Activated naive CD8-positive, alpha-beta T cell (primary cell): ENCODE measurements around the gene TOP1.
A peak's percentile ranks its signal among the peaks of the same experiment; 100 is the strongest.

Experiments used
- H3K27ac Mint-ChIP-seq: one replicate; pipeline ENCODE4 v1.8.0; 2021; ENCODE audit warnings: mixed read lengths
- H3K27me3 Mint-ChIP-seq: one replicate; pipeline ENCODE4 v1.8.0; 2021; ENCODE audit warnings: mixed read lengths
- H3K36me3 Mint-ChIP-seq: one replicate; pipeline ENCODE4 v1.8.0; 2021; ENCODE audit warnings: mixed read lengths
- H3K4me1 Mint-ChIP-seq: one replicate; pipeline ENCODE4 v1.8.0; 2021; ENCODE audit warnings: low read depth, mixed read lengths
- H3K4me3 Mint-ChIP-seq: one replicate; pipeline ENCODE4 v1.8.0; 2021; ENCODE audit warnings: mild to moderate bottlenecking, mixed read lengths
- H3K9me3 Mint-ChIP-seq: one replicate; pipeline ENCODE4 v1.8.0; 2021; ENCODE audit warnings: low read depth, mixed read lengths

The TOP1 gene

DNA sequence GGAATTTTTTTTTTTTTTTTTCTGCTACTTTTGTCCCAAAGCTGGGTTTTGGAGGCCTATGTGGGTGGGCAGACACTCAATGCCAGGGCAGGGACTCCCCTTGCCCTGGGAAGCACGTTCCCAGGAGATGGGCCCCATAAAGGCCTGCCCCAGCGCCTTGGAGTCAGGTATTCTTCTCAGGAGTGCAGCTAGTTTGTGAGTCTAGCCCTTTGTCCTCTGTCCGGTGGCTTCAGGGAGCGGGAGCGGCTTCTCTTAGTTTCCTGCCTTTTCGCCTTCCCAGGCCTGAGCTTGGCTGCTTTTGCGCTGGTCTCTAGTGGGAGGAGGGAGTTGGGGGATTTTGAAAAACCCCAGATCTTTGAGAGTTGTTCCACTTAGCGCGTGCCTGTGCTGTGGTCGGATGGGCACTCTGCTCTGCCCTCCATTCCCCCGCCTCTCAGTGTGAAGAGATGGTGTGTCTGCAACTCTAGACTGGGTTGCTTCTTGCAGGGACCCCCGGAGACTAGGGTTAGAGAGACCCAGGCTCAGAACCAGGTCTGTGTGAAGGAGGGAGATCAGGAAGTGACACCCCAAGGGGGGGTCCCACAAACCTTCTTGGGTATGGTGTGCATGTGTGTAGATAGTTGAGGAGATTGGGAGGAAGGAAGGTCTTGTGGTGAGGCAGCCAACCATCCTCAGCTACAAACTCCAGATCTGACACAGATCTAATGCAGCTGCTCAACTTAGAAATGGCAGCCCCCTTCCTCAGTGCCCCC, 110.0 kb downstream of the TOP1 start:
- H3K27me3 Mint-ChIP-seq: no peaks in the 10 kb centered on the region
- H3K4me1 Mint-ChIP-seq: peaks cover 69% of the 10 kb centered on the region
- peaks cover 4% of the 10 kb centered on the region for H3K36me3 Mint-ChIP-seq
- no peaks in the 10 kb centered on the region for H3K9me3 Mint-ChIP-seq
- peak overlapping the region; percentile 93 for H3K4me3 Mint-ChIP-seq
- peak overlapping the region; percentile 96 for H3K27ac Mint-ChIP-seq

DNA sequence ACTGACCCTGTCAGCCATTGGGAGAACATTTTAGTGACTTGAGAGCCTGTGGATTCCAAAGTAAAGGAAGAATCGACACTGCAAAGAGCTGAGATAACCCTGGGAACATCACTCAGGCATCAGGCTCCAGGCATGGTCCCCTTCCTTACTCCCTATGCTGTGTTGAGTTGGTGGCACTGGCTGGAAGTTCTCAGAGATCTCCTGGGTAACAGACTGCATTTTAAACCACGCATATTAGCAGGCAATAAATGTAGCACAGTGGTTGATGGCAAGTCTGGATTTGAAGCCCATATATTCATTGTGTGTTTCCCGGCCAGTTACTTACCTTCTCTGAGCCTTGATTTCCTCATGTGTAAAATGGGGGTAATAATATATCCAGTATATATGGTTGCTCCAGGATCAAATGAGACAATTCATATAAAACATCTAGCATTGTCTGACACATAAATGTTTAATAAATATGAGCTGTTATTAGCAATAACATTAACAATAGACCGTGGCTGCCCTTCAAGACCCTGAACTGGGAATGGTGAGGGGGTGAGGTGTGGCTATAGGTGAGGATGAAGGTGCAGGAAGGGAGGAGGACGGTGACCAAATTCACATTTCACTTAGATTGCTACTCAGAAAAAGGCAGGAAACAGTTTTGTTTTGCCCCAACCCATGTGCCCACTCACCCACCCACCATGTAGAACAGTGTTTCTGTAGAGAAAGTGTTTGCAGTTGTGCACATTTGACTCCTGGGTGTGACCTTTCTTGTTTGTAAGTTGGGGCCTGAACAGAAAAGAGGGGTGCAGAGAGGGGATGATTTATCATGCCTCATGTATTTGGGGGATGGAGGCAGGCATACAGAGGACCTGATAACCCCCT, 110.8 kb downstream of the TOP1 start:
- peaks cover 75% of the 10 kb centered on the region for H3K4me1 Mint-ChIP-seq
- H3K27me3 Mint-ChIP-seq: no peaks in the 10 kb centered on the region
- H3K36me3 Mint-ChIP-seq: peaks cover 7% of the 10 kb centered on the region
- H3K4me3 Mint-ChIP-seq: peak overlapping the region; percentile 93
- no peaks in the 10 kb centered on the region for H3K9me3 Mint-ChIP-seq
- peak overlapping the region; percentile 96 for H3K27ac Mint-ChIP-seq

DNA sequence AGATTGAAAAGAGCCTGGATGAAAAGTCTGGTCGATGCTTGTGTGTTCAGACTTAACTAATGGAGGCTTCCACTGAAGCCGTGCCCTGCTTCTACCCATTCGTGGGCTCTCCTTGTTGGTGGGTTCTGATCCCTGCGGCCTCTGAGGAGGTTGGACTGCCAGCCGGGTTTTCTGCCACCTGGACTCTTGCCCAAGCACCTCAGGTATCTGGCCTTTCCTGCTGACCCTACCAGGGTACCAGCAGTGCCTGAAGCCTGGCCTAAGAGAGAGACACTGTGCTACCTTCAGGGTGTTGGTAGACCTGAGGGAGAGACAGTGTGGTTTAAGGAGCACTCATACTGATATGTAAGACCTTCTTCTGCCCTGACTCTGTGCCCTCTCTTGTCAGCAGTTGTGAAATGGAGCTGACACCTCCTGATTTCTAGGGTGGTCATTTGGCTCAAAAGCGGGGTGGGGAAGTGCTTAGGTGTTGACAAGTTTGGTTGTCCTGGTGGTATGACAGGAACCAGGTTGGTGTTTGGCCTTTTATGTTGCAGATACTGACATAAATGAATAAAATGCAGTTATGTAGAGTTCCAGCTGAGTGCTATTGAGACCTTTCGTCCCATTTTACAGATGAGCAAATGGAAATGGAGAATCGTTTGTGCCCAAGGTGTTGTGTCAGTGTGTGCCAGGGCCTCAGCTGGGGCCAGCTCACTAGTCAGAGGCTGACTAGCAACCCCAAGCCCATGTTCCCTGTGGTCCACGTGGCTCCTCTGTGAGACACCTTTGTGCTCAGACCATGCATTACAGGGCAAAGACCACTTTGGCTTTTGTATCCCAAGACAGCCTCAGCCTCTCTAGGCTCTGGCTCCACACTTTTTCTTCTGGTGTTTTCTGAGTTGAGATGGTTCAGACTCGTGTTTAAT, 111.9 kb downstream of the TOP1 start:
- peak overlapping the region; percentile 93 for H3K4me3 Mint-ChIP-seq
- peaks cover 7% of the 10 kb centered on the region for H3K36me3 Mint-ChIP-seq
- H3K9me3 Mint-ChIP-seq: no peaks in the 10 kb centered on the region
- peaks cover 79% of the 10 kb centered on the region for H3K4me1 Mint-ChIP-seq
- no peaks in the 10 kb centered on the region for H3K27me3 Mint-ChIP-seq
- peak overlapping the region; percentile 96 for H3K27ac Mint-ChIP-seq

DNA sequence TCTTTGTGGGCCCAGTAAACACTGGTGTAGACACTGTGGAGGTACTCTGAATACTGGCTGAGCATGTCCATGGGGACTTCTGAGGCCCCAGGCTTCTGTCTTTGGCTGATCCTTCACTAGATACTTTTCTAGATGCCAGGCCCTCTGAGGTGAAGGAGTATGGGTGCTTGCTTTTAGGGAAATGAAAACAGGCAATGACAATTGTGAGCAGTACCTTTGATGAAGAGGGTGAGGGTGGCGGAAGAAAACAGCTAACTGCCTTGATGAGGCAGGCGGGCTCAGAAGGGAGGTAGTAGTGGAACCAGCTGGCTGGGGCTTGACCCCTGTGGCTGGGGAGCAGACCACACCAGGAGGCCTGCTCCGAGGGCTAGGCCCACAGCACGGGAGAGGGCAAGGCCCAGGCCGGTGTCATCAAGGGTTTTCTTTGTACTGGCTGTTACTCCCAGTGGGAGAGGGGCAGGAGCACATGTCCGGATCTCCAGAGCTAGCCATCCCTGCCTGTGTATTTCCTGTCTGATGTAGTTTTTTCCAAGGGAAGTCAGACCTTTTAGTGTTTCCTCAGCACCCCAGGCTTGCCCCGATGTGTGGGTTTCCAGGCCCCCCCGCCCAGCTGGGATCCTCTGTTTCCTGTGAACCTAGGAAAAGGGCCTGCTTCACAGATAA, 112.7 kb downstream of the TOP1 start:
- Mint-ChIP-seq H3K4me1 (peaks cover 79% of the 10 kb centered on the region), H3K27ac (peak overlapping the region; percentile 96), H3K9me3 (no peaks in the 10 kb centered on the region), H3K27me3 (no peaks in the 10 kb centered on the region), H3K4me3 (peak overlapping the region; percentile 93), H3K36me3 (peaks cover 8% of the 10 kb centered on the region)

- H3K27ac Mint-ChIP-seq: peak overlapping the region; percentile 96
- no peaks in the 10 kb centered on the region for H3K27me3 Mint-ChIP-seq
- no peaks in the 10 kb centered on the region for H3K9me3 Mint-ChIP-seq
- peaks cover 87% of the 10 kb centered on the region for H3K4me1 Mint-ChIP-seq
- peak overlapping the region; percentile 93 for H3K4me3 Mint-ChIP-seq
- H3K36me3 Mint-ChIP-seq: peaks cover 12% of the 10 kb centered on the region
Measured at GRCh38 chr20:41142245-41142644, 113.6 kb downstream of the TOP1 start.

DNA sequence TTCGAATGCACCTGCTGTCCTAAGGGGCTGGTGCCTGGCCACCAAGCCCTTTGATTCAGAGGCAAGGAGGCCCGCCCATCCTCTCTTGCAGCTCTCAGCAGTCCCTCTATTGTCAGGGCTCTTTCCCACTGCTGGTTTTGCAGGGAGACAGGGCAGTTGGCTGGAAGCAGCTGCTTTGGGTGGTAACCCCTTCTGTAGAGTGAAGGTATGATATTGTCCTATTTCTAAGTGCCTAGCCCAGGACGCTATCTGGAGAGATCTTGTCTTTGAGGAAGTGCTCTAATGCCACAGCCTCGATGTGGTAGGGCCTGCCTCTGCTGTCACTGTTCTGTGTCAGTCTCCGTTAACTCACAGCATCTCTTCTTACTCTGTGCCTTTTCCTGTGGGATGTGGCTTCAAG, 114.3 kb downstream of the TOP1 start:
- peak overlapping the region; percentile 96 for H3K27ac Mint-ChIP-seq
- H3K4me3 Mint-ChIP-seq: peak overlapping the region; percentile 93
- H3K4me1 Mint-ChIP-seq: peaks cover 93% of the 10 kb centered on the region
- no peaks in the 10 kb centered on the region for H3K27me3 Mint-ChIP-seq
- no peaks in the 10 kb centered on the region for H3K9me3 Mint-ChIP-seq
- H3K36me3 Mint-ChIP-seq: peaks cover 12% of the 10 kb centered on the region

GRCh38 chr20:41143354-41143753, 114.7 kb downstream of the TOP1 start:
- H3K4me3 Mint-ChIP-seq: peak overlapping the region; percentile 93

DNA sequence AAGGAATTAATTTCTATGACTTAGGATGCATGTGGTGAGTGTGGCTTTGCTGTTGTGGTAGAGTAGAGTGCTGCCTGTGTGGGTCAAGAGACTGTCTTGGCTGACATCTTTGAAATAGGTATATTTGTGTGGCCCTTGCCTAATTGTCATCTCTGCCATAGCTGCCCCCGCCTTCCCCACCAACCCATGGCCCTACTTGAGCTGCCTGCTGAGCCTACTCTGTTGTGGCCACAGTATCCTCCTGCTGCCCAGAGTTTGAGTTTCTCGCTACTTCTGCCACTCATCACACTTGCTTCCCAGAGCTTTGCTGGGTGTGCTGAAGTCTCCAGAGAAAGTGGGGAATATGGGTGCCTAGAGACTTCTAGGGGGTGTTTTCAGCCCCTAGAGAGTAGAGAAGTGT, 116.7 kb downstream of the TOP1 start:
- Mint-ChIP-seq H3K4me3 (peak overlapping the region; percentile 93), H3K27ac (peak overlapping the region; percentile 96), H3K36me3 (peaks cover 16% of the 10 kb centered on the region), H3K9me3 (peaks cover 4% of the 10 kb centered on the region), H3K27me3 (no peaks in the 10 kb centered on the region), H3K4me1 (peaks cover 99% of the 10 kb centered on the region)

More at GRCh38 chr20:41143354-41143753, 114.7 kb downstream of the TOP1 start:
- Mint-ChIP-seq H3K27me3 (no peaks in the 10 kb centered on the region), H3K4me1 (peaks cover 97% of the 10 kb centered on the region), H3K9me3 (no peaks in the 10 kb centered on the region), H3K27ac (peak overlapping the region; percentile 96), H3K36me3 (peaks cover 12% of the 10 kb centered on the region)

GRCh38 chr20:41145821-41146620, 117.4 kb downstream of the TOP1 start:
- Mint-ChIP-seq H3K27ac (peak overlapping the region; percentile 96), H3K9me3 (peaks cover 4% of the 10 kb centered on the region), H3K27me3 (no peaks in the 10 kb centered on the region), H3K36me3 (peaks cover 16% of the 10 kb centered on the region), H3K4me3 (peak overlapping the region; percentile 93), H3K4me1 (peaks cover 99% of the 10 kb centered on the region)

DNA sequence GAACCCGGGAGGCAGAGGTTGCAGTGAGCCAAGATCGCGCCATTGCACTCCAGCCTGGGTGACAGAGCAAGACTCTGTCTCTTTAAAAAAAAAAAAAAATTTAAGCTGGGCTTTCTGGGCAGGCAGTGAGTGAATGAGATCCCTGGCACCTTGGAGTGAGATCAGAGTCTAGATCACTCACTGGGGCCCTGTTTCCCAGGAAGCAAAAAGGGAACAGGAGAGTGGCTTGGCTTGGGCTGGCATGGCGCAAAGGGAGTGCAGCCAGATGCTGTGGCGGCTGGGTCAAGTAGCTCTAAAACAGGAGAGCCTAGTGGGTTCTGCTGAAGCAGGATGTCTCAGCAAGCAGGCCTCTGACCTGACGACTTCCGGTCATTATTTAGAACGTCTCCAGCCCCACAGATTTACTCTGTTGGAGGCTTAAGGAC, 119.2 kb downstream of the TOP1 start:
- Mint-ChIP-seq H3K4me3 (peak overlapping the region; percentile 93), H3K27ac (peak overlapping the region; percentile 97), H3K27me3 (no peaks in the 10 kb centered on the region), H3K36me3 (peaks cover 16% of the 10 kb centered on the region), H3K4me1 (peaks cover 98% of the 10 kb centered on the region), H3K9me3 (peaks cover 4% of the 10 kb centered on the region)

GRCh38 chr20:41148942-41149341, 120.3 kb downstream of the TOP1 start:
- peaks cover 13% of the 10 kb centered on the region for H3K36me3 Mint-ChIP-seq
- H3K27ac Mint-ChIP-seq: peak overlapping the region; percentile 97
- peaks cover 4% of the 10 kb centered on the region for H3K9me3 Mint-ChIP-seq
- peaks cover 95% of the 10 kb centered on the region for H3K4me1 Mint-ChIP-seq
- peak overlapping the region; percentile 64 for H3K4me3 Mint-ChIP-seq
- no peaks in the 10 kb centered on the region for H3K27me3 Mint-ChIP-seq

- peak overlapping the region; percentile 67 for H3K4me3 Mint-ChIP-seq
- H3K9me3 Mint-ChIP-seq: peaks cover 4% of the 10 kb centered on the region
- H3K27me3 Mint-ChIP-seq: no peaks in the 10 kb centered on the region
- peak overlapping the region; percentile 97 for H3K27ac Mint-ChIP-seq
- peaks cover 95% of the 10 kb centered on the region for H3K4me1 Mint-ChIP-seq
- H3K36me3 Mint-ChIP-seq: peaks cover 12% of the 10 kb centered on the region
Measured at GRCh38 chr20:41150664-41151063, 122.0 kb downstream of the TOP1 start.

DNA sequence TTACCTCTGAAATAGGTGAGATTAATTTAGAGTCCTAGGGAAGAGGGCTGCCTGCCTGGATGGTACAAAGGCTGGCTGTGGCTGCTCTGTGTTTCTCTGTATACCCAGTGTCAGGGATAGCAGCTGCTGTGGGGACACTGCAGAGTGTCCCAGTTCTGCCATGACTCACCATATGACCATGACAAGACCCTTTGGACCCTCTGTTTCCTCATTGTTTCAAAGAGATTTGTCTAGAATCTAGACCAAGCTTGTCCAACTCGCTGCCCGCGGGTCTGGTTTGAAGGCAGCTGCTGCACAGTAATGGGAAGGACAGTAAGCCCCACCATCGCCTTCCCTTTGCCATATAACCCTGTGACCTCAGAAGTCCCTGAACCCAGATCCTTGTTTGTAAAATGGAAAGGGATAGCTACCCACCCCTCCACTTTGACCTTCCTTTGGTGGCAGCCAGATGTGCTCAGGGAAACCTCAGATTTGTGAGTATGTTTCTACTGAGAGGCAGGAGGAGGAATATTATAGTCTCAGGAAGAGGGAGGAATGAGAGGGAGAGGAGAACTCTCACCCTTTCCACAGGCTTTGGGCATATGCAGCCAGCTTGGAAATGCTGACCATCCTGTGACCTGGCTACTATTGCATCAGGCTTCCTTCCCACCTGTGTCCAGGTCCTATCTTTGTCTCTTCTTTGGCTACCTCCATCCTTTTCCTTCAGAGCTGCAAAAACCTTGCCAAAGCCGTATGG, 122.7 kb downstream of the TOP1 start:
- Mint-ChIP-seq H3K27me3 (no peaks in the 10 kb centered on the region), H3K4me3 (peak overlapping the region; percentile 67), H3K4me1 (peaks cover 95% of the 10 kb centered on the region), H3K27ac (peak overlapping the region; percentile 97), H3K36me3 (peaks cover 11% of the 10 kb centered on the region), H3K9me3 (peaks cover 4% of the 10 kb centered on the region)
